Left ventricle myocardium inferior (tissue), 1 donor: Measurements from ENCODE around the gene TMEM43. TPM values are rescaled to one million over a fixed set of nuclear protein-coding genes. Genes with fewer than 3 reads are reported as not detected.

Experiments
- DNase-seq: peaks from one replicate; pipeline ENCODE4 v3.0.0-alpha.2; 2020
- H3K27ac ChIP-seq: fragments of 200-600 bp; replicated peaks from 2 replicates; pipeline ENCODE4 v1.8.0; 2021
- H3K27me3 ChIP-seq: fragments of 200-600 bp; 2 replicates; pipeline ENCODE4 v1.8.0; 2021; ENCODE audit warnings: low read depth
- H3K36me3 ChIP-seq: fragments of 200-600 bp; 2 replicates; pipeline ENCODE4 v1.8.0; 2021
- H3K4me1 ChIP-seq: fragments of 200-600 bp; 2 replicates; pipeline ENCODE4 v1.8.0; 2021
- H3K4me3 ChIP-seq: fragments of 200-600 bp; 2 replicates; pipeline ENCODE4 v1.8.0; 2021; ENCODE audit warnings: mild to moderate bottlenecking, moderate library complexity
- H3K9me3 ChIP-seq: fragments of 200-600 bp; replicated peaks from 2 replicates; pipeline ENCODE4 v1.8.0; 2021
- CTCF ChIP-seq: fragments of 200-600 bp; IDR thresholded peaks from 2 replicates; pipeline ENCODE4 v1.8.0; 2021; ENCODE audit warnings: antibody characterized with exemption, mild to moderate bottlenecking, borderline replicate concordance
- intact Hi-C: fragments of 100-400 bp; cut with micrococcal nuclease; formaldehyde crosslinking; loops from one replicate; pipeline ENCODE4 v1.11.0; 2022
- total RNA-seq: library from RNA; stranded (reverse); fragmentation: NEBNext Ultra II Directional; extraction: Animal tissue kit (Norgen Biotek cat#: 25700); gene quantifications from one replicate; pipeline ENCODE4 v1.2.1, GENCODE V29; 2021
- donor health status: DM: no; HTN: yes; CAD: no; lungs with severe emphysema.

The TMEM43 gene
- total RNA-seq, 1 donor from 2014 or later, result 44.4 TPM

GRCh38 chr3:14145236-14145635 lies 20.4 kb downstream of the TMEM43 start:
- Histone ChIP-seq H3K9me3 (no peaks in the 10 kb centered on the region), H3K27ac (peak overlapping the region; percentile 89), H3K27me3 (no peaks in the 10 kb centered on the region), H3K36me3 (peaks cover 60% of the 10 kb centered on the region), H3K4me3 (peak overlapping the region; percentile 49), H3K4me1 (peaks cover 55% of the 10 kb centered on the region)
- intact Hi-C loops, result no loop called here
- TF ChIP-seq CTCF, result no peak
- no peak for DNase-seq

GRCh38 chr3:14145670-14146380 lies 21.0 kb downstream of the TMEM43 start:
- no peak for DNase-seq
- Histone ChIP-seq H3K36me3 (peaks cover 54% of the 10 kb centered on the region), H3K4me3 (no peak overlapping the region), H3K27me3 (no peaks in the 10 kb centered on the region), H3K4me1 (peaks cover 55% of the 10 kb centered on the region), H3K27ac (peak overlapping the region; percentile 89), H3K9me3 (no peaks in the 10 kb centered on the region)
- intact Hi-C loops, result no loop called here
- no peak for TF ChIP-seq CTCF

- no peak for TF ChIP-seq CTCF
- Histone ChIP-seq H3K9me3 (no peaks in the 10 kb centered on the region), H3K27ac (peak overlapping the region; percentile 89), H3K27me3 (no peaks in the 10 kb centered on the region), H3K4me1 (peaks cover 49% of the 10 kb centered on the region), H3K4me3 (no peak overlapping the region), H3K36me3 (peaks cover 54% of the 10 kb centered on the region)
- intact Hi-C loops, result no loop called here
- DNase-seq, result no peak
Measured at GRCh38 chr3:14146381-14147065, 21.7 kb downstream of the TMEM43 start.

- no peaks in the 10 kb centered on the region for H3K27me3 ChIP-seq
- no peak overlapping the region for H3K4me3 ChIP-seq
- H3K4me1 ChIP-seq, result peaks cover 44% of the 10 kb centered on the region
- DNase-seq, result no peak
- H3K36me3 ChIP-seq, result peaks cover 54% of the 10 kb centered on the region
- no peak overlapping the region for H3K27ac ChIP-seq
- H3K9me3 ChIP-seq, result no peaks in the 10 kb centered on the region
- intact Hi-C loops, result no loop called here
- TF ChIP-seq CTCF, result no peak
Measured at GRCh38 chr3:14147066-14147435, 22.2 kb downstream of the TMEM43 start.

GRCh38 chr3:14147617-14148016 lies 22.8 kb downstream of the TMEM43 start:
- H3K9me3 ChIP-seq, result no peaks in the 10 kb centered on the region
- H3K4me1 ChIP-seq, result peaks cover 38% of the 10 kb centered on the region
- intact Hi-C loops, result no loop called here
- DNase-seq, result no peak
- no peak for TF ChIP-seq CTCF
- H3K27ac ChIP-seq, result no peak overlapping the region
- H3K36me3 ChIP-seq, result peaks cover 55% of the 10 kb centered on the region
- H3K4me3 ChIP-seq, result no peak overlapping the region
- H3K27me3 ChIP-seq, result no peaks in the 10 kb centered on the region
